Neural cell (in vitro differentiated cells): Measurements from ENCODE around the gene CACNA1B. TPM values are rescaled to one million over a fixed set of nuclear protein-coding genes. Genes with fewer than 3 reads are reported as not detected.

Experiments used
- H2AFZ ChIP-seq: fragments of 200-600, 300-800 bp; sonication (generic), shearing (Covaris generic); 2 replicates; pipeline ENCODE4 v1.6.0; 2014; ENCODE audit warnings: low read depth, mild to moderate bottlenecking, antibody characterized with exemption, low read length, moderate library complexity
- H3F3A ChIP-seq: fragments of 200-600 bp; shearing (Covaris generic); 2 replicates; pipeline ENCODE4 v1.6.1; 2016; ENCODE audit warnings: mild to moderate bottlenecking, moderate library complexity, mixed read lengths, antibody characterized with exemption, low read length; ENCODE audit not compliant: insufficient read depth, poor library complexity, severe bottlenecking
- H3K27ac ChIP-seq: fragments of 200-600, 300-800 bp; sonication (generic), shearing (Covaris generic); 2 replicates; pipeline ENCODE4 v1.5.1; 2014; ENCODE audit warnings: mild to moderate bottlenecking, low read length, moderate library complexity
- H3K27me3 ChIP-seq: fragments of 300-800, 200-600 bp; sonication (generic), shearing (Covaris generic); 2 replicates; pipeline ENCODE4 v1.6.0; 2014; ENCODE audit warnings: mild to moderate bottlenecking, low read depth, low read length, moderate library complexity; ENCODE audit not compliant: insufficient read depth
- H3K36me3 ChIP-seq: fragments of 300-800, 200-600 bp; sonication (generic), shearing (Covaris generic); 2 replicates; pipeline ENCODE4 v1.5.1; 2014; ENCODE audit warnings: mild to moderate bottlenecking, antibody characterized with exemption, low read length, moderate library complexity; ENCODE audit not compliant: insufficient read depth
- H3K4me2 ChIP-seq: fragments of 300-800, 200-600 bp; sonication (generic), shearing (Covaris generic); 2 replicates; pipeline ENCODE4 v1.6.0; 2014; ENCODE audit warnings: mild to moderate bottlenecking, low read length
- H3K4me3 ChIP-seq: fragments of 300-800, 200-600 bp; sonication (generic), shearing (Covaris generic); 2 replicates; pipeline ENCODE4 v1.5.1; 2014; ENCODE audit warnings: mild to moderate bottlenecking, low read length, moderate library complexity
- H3K79me2 ChIP-seq: fragments of 200-600 bp; shearing (Covaris generic); replicated peaks from 2 replicates; pipeline ENCODE4 v1.6.0; 2014; ENCODE audit warnings: mild to moderate bottlenecking, low read length, moderate library complexity; ENCODE audit not compliant: insufficient read depth
- H3K9ac ChIP-seq: fragments of 300-800, 200-600 bp; sonication (generic), shearing (Covaris generic); 2 replicates; pipeline ENCODE4 v1.6.1; 2016; ENCODE audit warnings: mild to moderate bottlenecking, low read length, mixed read lengths
- H3K9me2 ChIP-seq: fragments of 200-600 bp; shearing (Covaris generic); 2 replicates; pipeline ENCODE4 v1.6.1; 2016; ENCODE audit warnings: mild to moderate bottlenecking, low read length, mixed read lengths; ENCODE audit not compliant: insufficient read depth
- H3K9me3 ChIP-seq: fragments of 200-600, 300-800 bp; sonication (generic), shearing (Covaris generic); 2 replicates; pipeline ENCODE4 v1.6.1; 2016; ENCODE audit warnings: mild to moderate bottlenecking, mixed run types, low read length, moderate library complexity, mixed read lengths
- H4K20me1 ChIP-seq: fragments of 200-600 bp; shearing (Covaris generic); 2 replicates; pipeline ENCODE4 v1.6.1; 2016; ENCODE audit warnings: mild to moderate bottlenecking, mixed run types; ENCODE audit not compliant: insufficient read depth
- EP300 ChIP-seq: fragments of 450-650 bp; conservative IDR thresholded peaks from 2 replicates; pipeline ENCODE4 v1.6.1; 2014; ENCODE audit warnings: antibody characterized with exemption, mild to moderate bottlenecking, moderate library complexity; ENCODE audit not compliant: poor library complexity, severe bottlenecking
- EZH2 ChIP-seq: fragments of 200-600, 300-800 bp; shearing (Covaris generic), sonication (generic); IDR thresholded peaks from 2 replicates; pipeline ENCODE4 v1.6.1; 2014; ENCODE audit warnings: antibody characterized with exemption, low read length, borderline replicate concordance, mild to moderate bottlenecking; ENCODE audit not compliant: insufficient read depth, poor library complexity, severe bottlenecking
- MXI1 ChIP-seq: fragments of 450-650 bp; conservative IDR thresholded peaks from 2 replicates; pipeline ENCODE4 v1.6.1; 2014; ENCODE audit warnings: antibody characterized with exemption, mild to moderate bottlenecking; ENCODE audit not compliant: poor library complexity, severe bottlenecking
- POLR2AphosphoS5 ChIP-seq: IDR thresholded peaks from 2 replicates; pipeline ENCODE4 v1.6.1; 2012
- RAD21 ChIP-seq: fragments of 450-650 bp; conservative IDR thresholded peaks from 2 replicates; pipeline ENCODE4 v1.6.1; 2014; ENCODE audit warnings: antibody characterized with exemption, mild to moderate bottlenecking, moderate library complexity
- REST ChIP-seq: IDR thresholded peaks from 2 replicates; pipeline ENCODE4 v1.6.1; 2012; ENCODE audit warnings: borderline replicate concordance
- SMC3 ChIP-seq: fragments of 450-650 bp; conservative IDR thresholded peaks from 2 replicates; pipeline ENCODE4 v1.6.1; 2014; ENCODE audit warnings: antibody characterized with exemption, mild to moderate bottlenecking, moderate library complexity; ENCODE audit not compliant: poor library complexity
- TAF1 ChIP-seq: IDR thresholded peaks from 2 replicates; pipeline ENCODE4 v1.6.1; 2012; ENCODE audit warnings: low read depth
- polyA plus RNA-seq: library from polyadenylated mRNA; depleted of rRNA; stranded (reverse); fragments of >200 nt; gene quantifications from 2 replicates; pipeline ENCODE4 v1.2.3, GENCODE V29; 2014
- TF ChIP-seq, protein P1 (sequence below): fragments of 450-650 bp; IDR thresholded peaks from 2 replicates; pipeline ENCODE4 v1.5.1; 2014; ENCODE audit warnings: antibody characterized with exemption, mild to moderate bottlenecking, moderate library complexity; ENCODE audit not compliant: poor library complexity, severe bottlenecking

Gene CACNA1B
- polyA plus RNA-seq, 1 donor from 2014 or later: 5.8 TPM

- Histone ChIP-seq H3K36me3 (no peaks in the 10 kb centered on the region), H3K9ac (no peak overlapping the region), H3K9me3 (no peaks in the 10 kb centered on the region), H3F3A (no peaks in the 10 kb centered on the region), H3K4me3 (no peak overlapping the region), H3K27ac (no peak overlapping the region), H3K4me2 (no peak overlapping the region), H3K27me3 (no peaks in the 10 kb centered on the region), H2AFZ (no peak overlapping the region), H4K20me1 (no peaks in the 10 kb centered on the region), H3K9me2 (no peaks in the 10 kb centered on the region), H3K79me2 (no peaks in the 10 kb centered on the region)
- TF ChIP-seq REST: no peak
These were observed 175.2 kb downstream of the CACNA1B start for GRCh38 chr9:138052635-138053320.

GRCh38 chr9:138053321-138053868 lies 175.8 kb downstream of the CACNA1B start:
- H3K9ac ChIP-seq: no peak overlapping the region
- no peaks in the 10 kb centered on the region for H3K9me2 ChIP-seq
- H3K4me3 ChIP-seq: no peak overlapping the region
- H2AFZ ChIP-seq: no peak overlapping the region
- no peak overlapping the region for H3K4me2 ChIP-seq
- H3F3A ChIP-seq: no peaks in the 10 kb centered on the region
- H3K36me3 ChIP-seq: no peaks in the 10 kb centered on the region
- no peaks in the 10 kb centered on the region for H3K9me3 ChIP-seq
- TF ChIP-seq SMC3 (no peak), RAD21 (no peak), REST (no peak), EP300 (no peak), EZH2 (no peak), MXI1 (no peak), TAF1 (no peak), POLR2AphosphoS5 (no peak)
- TF ChIP-seq, protein P1, sequence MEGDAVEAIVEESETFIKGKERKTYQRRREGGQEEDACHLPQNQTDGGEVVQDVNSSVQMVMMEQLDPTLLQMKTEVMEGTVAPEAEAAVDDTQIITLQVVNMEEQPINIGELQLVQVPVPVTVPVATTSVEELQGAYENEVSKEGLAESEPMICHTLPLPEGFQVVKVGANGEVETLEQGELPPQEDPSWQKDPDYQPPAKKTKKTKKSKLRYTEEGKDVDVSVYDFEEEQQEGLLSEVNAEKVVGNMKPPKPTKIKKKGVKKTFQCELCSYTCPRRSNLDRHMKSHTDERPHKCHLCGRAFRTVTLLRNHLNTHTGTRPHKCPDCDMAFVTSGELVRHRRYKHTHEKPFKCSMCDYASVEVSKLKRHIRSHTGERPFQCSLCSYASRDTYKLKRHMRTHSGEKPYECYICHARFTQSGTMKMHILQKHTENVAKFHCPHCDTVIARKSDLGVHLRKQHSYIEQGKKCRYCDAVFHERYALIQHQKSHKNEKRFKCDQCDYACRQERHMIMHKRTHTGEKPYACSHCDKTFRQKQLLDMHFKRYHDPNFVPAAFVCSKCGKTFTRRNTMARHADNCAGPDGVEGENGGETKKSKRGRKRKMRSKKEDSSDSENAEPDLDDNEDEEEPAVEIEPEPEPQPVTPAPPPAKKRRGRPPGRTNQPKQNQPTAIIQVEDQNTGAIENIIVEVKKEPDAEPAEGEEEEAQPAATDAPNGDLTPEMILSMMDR: no peak
- no peaks in the 10 kb centered on the region for H3K27me3 ChIP-seq
- H3K79me2 ChIP-seq: no peaks in the 10 kb centered on the region
- no peaks in the 10 kb centered on the region for H4K20me1 ChIP-seq
- H3K27ac ChIP-seq: no peak overlapping the region
